Hindlimb muscle (tissue), 1 donor: Measurements from ENCODE around the gene ITPK1. TPM values are rescaled to one million over a fixed set of nuclear protein-coding genes. Genes with fewer than 3 reads are reported as not detected.

Source experiments
- DNase-seq: peaks from one replicate; pipeline ENCODE4 v3.0.0-alpha.2; 2013
- polyA plus RNA-seq: library from polyadenylated mRNA; unstranded; fragments of 120-200 nt; gene quantifications from one replicate; pipeline ENCODE4 v1.2.1, GENCODE V29; 2013; ENCODE audit not compliant: insufficient read length

Gene ITPK1
- polyA plus RNA-seq, 1 donor: 16.5 TPM

GRCh38 chr14:92917041-92917940 is 198.4 kb downstream of the ITPK1 start:
- DNase-seq: no peak

- no peak for DNase-seq
Measured at GRCh38 chr14:92916201-92916600, 199.5 kb downstream of the ITPK1 start.

DNA sequence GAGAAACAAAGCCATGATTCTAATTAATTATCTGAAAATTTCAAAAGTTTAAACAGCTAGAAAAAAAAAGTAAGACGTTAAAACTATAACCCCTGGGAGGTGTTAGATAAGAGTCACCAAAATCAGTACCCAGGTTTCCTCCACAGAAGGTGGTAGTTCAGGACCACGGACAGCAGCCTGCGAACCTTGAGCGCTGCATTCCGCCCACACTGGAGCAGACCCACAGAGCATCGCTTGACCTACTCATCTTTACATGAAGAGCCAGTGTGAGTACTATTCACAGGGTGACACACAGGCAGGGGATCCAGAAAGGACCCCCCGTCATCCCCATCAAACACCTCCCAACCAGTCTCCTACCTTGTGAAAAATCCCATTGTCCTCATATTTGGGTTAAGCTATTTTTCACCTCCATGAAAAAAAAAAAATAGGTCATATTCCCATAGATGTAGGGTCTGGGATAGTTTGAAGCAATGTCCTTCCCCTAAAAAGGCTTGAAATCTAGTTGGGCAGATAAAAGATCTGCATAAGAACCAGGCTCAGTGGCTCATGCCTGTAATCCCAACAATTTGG is 201.6 kb downstream of the ITPK1 start:
- peak; percentile 20 for DNase-seq

GRCh38 chr14:92907316-92907911 is 208.3 kb downstream of the ITPK1 start:
- DNase-seq: no peak

- DNase-seq: no peak
Measured at GRCh38 chr14:92906823-92907222, 208.9 kb downstream of the ITPK1 start.

DNA sequence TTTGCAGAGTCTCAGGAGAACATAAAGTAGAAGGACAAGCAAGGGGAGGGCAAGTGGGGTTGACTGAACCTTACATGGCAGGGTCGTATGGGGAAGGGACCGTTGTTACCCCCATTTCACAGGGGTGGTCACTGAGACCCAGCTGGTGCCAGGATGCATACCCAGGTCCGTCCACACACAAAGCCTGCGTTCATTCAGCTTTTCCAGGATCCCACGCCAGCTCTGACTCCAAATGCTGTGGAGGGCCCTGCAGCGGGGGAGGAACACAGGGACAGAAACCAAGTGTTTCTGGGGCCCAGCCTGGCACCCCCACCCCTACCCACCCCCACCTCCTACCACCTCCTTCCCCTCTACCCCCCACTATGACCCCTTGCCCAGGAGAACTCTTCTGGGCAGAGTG is 209.3 kb downstream of the ITPK1 start:
- no peak for DNase-seq

DNA sequence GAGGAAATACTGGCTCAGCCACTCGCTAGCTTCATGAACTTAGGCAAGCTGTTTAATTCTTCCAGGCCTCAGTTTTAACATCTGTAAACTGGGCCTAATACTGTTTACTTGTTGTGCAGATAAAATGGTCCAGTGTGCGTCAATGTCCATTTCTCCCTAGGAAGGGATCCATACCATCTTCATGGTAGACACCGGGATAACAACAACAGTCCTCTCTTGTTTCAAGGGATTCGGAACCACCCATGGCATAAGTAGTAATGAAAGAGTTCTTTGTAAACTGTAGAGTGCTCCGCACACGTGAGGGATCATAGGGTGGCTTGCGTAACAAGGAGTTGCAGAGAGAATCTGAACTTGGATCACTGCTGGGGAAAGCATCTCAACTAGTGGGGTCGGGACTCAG is 210.1 kb downstream of the ITPK1 start:
- no peak for DNase-seq

DNA sequence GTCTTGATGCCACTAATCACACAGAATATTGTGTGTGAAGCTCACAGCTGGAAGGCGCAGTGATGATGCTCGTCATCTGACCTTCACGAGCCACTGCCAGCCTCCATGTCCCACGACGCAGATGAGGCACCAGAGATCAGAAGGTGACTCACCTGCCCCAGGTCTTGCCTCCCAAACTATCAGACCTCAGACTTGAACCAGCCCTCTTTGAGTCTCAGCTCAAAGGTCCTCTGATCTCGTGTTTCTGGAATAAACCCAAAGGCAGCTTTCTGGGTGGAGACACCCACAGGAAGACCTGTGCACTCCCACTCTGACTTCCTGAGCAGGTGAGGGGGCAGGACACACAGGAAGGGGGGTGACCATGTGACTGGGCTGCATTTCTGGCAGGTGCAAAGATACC is 212.4 kb downstream of the ITPK1 start:
- DNase-seq: no peak

DNA sequence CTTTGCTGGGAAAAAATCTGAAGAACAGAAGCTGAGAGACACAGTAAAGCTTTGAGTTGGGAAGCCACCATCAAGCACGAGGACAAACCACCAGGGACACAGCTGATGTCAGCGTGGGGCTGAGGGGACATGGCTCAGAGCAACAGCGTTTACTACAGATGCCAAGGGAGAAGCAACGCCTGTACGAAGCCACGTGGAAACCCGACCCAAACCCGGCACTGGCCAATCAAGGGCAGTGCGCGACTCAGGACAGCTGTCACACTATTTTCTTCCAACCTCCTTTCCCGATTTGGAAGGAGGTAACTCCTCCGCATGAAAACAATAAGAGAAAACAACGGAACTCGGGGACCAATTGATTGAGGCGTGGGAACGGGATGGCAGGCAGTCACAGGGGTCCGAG is 213.0 kb downstream of the ITPK1 start:
- DNase-seq: no peak

GRCh38 chr14:92902191-92902590 is 213.5 kb downstream of the ITPK1 start:
- DNase-seq: no peak

DNA sequence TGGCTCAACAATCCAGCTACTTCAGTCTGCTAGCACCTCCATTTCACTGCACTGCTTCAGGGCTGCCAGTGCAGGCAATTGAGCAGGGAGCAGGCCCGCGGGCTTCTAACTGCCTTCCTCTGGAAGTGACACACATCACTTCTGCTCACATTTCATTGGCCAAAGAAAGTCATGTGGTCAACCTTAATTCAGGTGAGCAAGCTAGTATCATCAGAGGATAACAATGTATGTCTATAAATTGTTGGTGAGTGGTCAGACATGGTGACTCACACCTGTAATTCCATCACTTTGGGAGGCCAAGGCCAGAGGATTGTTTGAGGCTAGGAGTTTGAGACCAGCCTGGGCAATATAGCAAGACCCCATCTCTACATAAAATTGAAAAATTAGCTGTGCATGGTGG is 215.1 kb downstream of the ITPK1 start:
- no peak for DNase-seq

DNA sequence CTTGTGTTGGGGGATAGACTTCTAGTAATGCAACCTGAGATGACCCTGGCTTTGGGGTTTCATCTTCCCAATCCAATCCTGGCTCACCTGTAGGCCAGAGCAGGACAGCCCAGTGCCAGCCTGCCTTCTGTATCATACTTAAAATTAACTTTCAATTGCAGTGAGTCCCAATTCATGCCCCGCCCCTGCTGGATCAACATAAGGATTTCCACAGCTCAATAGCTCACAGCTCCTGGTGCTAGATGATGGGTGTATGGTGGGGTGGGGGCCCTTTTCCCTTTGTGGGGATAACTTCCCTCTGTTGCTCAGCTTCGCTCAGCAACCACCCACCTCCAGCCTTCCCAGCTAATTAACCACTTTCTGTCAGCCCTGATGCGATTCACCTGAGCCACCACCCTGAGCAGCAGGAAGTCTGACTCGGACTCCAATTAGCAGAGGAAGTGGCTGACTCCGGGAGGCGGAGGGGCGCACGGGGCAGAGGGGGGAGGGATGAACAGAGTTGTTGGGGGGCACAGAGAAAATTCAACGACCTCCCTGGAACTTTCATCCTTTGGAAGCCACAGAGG is 217.1 kb downstream of the ITPK1 start:
- no peak for DNase-seq

- no peak for DNase-seq
Measured at GRCh38 chr14:92897922-92898565, 217.7 kb downstream of the ITPK1 start.

DNA sequence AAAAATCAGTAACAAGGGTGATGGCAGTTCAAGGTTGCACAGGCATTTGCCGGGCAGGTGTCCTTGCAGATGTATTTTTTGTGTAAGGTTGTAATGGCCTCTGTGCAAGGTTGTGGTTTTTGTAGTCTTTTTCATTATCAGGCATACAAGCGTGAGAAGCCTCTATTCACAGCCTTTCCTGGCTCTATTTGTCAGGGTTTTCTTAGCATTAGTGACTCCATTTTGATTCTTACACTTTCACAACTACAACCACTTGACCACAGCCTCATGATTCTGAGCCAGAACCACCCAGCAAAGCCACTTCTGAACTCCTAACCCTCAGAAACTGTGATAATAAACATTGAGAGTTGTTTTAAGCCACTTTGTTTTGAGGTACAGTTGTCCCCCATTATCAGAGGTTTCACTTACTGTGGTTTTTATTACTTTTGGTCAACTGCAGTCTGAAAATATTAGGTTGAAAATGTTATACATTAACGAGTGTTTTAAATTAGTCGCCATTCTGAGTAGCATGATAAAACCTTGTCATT is 220.3 kb downstream of the ITPK1 start:
- no peak for DNase-seq

DNA sequence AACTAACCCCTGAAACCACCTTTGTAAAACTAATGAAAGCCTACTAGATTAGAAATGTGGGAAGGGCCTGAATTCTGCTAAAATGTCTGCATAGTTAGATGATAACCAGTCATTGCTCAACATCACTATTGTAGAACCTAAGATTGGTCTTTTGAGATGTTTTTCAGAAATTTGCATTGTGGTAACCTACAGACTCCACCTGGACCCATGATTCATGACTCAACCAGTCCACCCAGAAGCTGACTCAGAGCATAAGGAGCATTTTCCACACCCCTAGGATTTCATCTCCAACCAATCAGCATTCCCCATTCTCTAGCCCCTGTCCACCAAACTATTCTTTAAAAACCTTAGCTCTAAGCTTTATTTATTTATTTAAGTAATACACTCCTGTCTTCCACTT is 223.1 kb downstream of the ITPK1 start:
- no peak for DNase-seq

DNA sequence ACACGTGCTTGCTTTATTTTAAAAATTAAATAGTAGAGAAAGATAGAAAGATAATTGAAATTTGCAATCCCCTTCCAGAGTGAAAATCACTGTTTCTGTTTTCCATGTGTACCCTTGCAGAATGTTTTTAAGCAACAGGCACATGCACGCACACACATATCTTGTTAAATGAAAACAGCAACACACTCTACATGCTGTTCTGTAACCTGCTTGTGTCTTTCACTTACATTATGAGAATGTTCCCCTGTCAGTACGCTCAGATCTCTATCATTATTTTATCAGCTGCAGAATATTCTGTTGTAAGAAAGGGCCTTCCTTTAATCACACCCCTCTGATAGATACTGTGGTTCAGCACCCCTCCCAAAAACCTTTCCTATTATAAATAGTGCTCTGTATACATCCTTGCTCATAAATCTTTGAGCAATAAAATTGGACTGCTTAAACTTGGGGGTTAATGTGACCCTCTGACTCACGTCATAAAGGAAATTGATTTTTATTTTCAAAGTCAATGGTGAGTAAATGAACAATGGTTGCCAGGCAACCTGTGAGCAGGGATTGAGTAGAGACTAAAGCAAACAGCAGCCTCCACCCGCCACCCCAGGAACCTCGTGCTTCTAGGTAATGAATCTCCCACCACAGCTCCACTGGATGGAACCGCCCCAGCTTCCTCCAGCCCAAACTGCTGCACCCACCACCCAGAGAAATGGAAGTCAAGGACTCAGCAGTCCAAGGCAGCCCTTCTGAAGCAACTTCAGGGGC is 224.7 kb downstream of the ITPK1 start:
- no peak for DNase-seq

GRCh38 chr14:92888896-92889295 is 226.8 kb downstream of the ITPK1 start:
- DNase-seq: no peak

- DNase-seq: no peak
Measured at GRCh38 chr14:92887157-92887556, 228.6 kb downstream of the ITPK1 start.
